HCT116 (cell line): ENCODE data around the gene IGSF5.

ENCODE experiments used
- EZH2phosphoT487 ChIP-seq: fragments of 200-600 bp; IDR thresholded peaks from 2 replicates; pipeline ENCODE4 v1.6.1; 2018; ENCODE audit warnings: antibody characterized with exemption, borderline replicate concordance
- JUND ChIP-seq: IDR thresholded peaks from 2 replicates; pipeline ENCODE4 v1.6.1; 2012
- POLR2A ChIP-seq: IDR thresholded peaks from 2 replicates; pipeline ENCODE4 v1.7.0; 2011; ENCODE audit warnings: borderline replicate concordance; ENCODE audit not compliant: insufficient read depth, insufficient read length; ENCODE audit errors: extremely low read depth
- POLR2AphosphoS5 ChIP-seq: IDR thresholded peaks from 2 replicates; pipeline ENCODE4 v1.6.1; 2011; ENCODE audit warnings: mild to moderate bottlenecking, low read depth, low read length, moderate library complexity
- RAD21 ChIP-seq: IDR thresholded peaks from 2 replicates; pipeline ENCODE4 v1.6.1; 2012; ENCODE audit warnings: low read depth, mild to moderate bottlenecking
- TF ChIP-seq, protein P1 (sequence below): IDR thresholded peaks from 2 replicates; pipeline ENCODE4 v1.6.1; 2012; ENCODE audit warnings: low read depth
- TF ChIP-seq, protein P2 (sequence below), 3 experiments: fragments of 200-600 bp in 1 of 3; sonication (generic) in 1 of 3; IDR thresholded peaks in 2 of 3; conservative IDR thresholded peaks in 1 of 3; 2 replicates each; pipeline ENCODE4 v1.5.1; 2012 to 2017; ENCODE audit warnings: low read depth in 2 of 3, low read length in 2 of 3, antibody characterized with exemption in 1 of 3, borderline replicate concordance in 1 of 3, control low read depth in 1 of 3, mild to moderate bottlenecking in 1 of 3, mixed read lengths in 1 of 3, mixed run types in 1 of 3, moderate library complexity in 1 of 3; ENCODE audit not compliant: insufficient read depth in 1 of 3
- TF ChIP-seq, protein P3 (sequence below): IDR thresholded peaks from 2 replicates; pipeline ENCODE4 v1.6.1; 2012

DNA sequence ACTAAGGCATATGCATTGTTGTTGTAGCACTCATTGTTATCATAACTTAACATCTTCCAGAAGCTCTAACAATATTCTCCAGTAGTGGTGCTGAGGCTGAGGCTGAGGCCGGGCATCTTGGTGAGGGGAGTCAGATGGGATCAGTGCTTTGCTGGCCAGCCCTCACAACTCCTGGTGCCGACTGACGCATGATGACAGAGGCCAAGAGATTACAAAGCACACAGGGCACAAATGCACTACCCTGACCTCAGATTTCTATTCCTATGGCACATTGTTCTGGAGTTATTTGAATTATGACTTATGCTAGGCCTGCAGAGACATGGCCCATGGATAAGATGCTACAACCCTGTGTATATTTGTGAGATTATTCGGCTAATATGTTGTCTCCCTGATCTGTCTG is 8.3 kb upstream of the IGSF5 start:
- TF ChIP-seq, protein P1, sequence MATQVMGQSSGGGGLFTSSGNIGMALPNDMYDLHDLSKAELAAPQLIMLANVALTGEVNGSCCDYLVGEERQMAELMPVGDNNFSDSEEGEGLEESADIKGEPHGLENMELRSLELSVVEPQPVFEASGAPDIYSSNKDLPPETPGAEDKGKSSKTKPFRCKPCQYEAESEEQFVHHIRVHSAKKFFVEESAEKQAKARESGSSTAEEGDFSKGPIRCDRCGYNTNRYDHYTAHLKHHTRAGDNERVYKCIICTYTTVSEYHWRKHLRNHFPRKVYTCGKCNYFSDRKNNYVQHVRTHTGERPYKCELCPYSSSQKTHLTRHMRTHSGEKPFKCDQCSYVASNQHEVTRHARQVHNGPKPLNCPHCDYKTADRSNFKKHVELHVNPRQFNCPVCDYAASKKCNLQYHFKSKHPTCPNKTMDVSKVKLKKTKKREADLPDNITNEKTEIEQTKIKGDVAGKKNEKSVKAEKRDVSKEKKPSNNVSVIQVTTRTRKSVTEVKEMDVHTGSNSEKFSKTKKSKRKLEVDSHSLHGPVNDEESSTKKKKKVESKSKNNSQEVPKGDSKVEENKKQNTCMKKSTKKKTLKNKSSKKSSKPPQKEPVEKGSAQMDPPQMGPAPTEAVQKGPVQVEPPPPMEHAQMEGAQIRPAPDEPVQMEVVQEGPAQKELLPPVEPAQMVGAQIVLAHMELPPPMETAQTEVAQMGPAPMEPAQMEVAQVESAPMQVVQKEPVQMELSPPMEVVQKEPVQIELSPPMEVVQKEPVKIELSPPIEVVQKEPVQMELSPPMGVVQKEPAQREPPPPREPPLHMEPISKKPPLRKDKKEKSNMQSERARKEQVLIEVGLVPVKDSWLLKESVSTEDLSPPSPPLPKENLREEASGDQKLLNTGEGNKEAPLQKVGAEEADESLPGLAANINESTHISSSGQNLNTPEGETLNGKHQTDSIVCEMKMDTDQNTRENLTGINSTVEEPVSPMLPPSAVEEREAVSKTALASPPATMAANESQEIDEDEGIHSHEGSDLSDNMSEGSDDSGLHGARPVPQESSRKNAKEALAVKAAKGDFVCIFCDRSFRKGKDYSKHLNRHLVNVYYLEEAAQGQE, result no peak
- TF ChIP-seq POLR2AphosphoS5, result no peak
- TF ChIP-seq POLR2A, result no peak
- TF ChIP-seq, protein P2, sequence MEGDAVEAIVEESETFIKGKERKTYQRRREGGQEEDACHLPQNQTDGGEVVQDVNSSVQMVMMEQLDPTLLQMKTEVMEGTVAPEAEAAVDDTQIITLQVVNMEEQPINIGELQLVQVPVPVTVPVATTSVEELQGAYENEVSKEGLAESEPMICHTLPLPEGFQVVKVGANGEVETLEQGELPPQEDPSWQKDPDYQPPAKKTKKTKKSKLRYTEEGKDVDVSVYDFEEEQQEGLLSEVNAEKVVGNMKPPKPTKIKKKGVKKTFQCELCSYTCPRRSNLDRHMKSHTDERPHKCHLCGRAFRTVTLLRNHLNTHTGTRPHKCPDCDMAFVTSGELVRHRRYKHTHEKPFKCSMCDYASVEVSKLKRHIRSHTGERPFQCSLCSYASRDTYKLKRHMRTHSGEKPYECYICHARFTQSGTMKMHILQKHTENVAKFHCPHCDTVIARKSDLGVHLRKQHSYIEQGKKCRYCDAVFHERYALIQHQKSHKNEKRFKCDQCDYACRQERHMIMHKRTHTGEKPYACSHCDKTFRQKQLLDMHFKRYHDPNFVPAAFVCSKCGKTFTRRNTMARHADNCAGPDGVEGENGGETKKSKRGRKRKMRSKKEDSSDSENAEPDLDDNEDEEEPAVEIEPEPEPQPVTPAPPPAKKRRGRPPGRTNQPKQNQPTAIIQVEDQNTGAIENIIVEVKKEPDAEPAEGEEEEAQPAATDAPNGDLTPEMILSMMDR (IDR thresholded peaks at IDR 0.05 in 2 of 3, conservative IDR thresholded peaks at IDR 0.05 in 1 of 3; ENCODE audit: borderline replicate concordance in 1 of 3, insufficient read depth in 1 of 3, low read depth in 2 of 3, low read length in 2 of 3), result no peak
- no peak for TF ChIP-seq EZH2phosphoT487
- no peak for TF ChIP-seq RAD21
- TF ChIP-seq, protein P3, sequence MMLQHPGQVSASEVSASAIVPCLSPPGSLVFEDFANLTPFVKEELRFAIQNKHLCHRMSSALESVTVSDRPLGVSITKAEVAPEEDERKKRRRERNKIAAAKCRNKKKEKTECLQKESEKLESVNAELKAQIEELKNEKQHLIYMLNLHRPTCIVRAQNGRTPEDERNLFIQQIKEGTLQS, result no peak
- no peak for TF ChIP-seq JUND
